ENCODE results near the gene ALDH1B1. TPM values are rescaled to one million over a fixed set of nuclear protein-coding genes. Genes with fewer than 3 reads are reported as not detected.

Gene ALDH1B1
- polyA plus RNA-seq, 1 of the 3 experiments (the other 2 are of a cell fraction): 16.5 TPM

DNA sequence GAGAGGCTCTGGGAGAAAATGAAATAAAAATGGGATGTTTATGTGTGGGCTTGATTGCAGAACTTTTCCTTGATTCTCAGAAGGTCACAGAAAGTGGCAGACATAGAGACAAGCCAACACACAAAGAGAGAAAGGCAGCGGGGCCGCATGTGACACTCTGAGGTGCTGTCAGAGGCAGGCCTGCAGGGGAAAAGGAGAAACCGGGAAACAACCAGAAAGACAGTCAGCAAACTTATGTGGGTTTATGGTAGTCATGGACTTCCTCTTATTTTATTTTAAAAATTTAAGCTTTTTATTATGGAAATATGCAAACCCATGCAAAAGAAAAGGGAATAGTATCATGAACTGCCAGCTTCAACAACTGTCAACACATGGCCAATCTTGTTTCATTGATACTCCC, 48.0 kb downstream of the ALDH1B1 start (continued):
- TF ChIP-seq FOSL2 (IDR thresholded peaks at IDR 0.05; ENCODE audit: borderline replicate concordance, low read depth): no peak
- TF ChIP-seq, protein P1, sequence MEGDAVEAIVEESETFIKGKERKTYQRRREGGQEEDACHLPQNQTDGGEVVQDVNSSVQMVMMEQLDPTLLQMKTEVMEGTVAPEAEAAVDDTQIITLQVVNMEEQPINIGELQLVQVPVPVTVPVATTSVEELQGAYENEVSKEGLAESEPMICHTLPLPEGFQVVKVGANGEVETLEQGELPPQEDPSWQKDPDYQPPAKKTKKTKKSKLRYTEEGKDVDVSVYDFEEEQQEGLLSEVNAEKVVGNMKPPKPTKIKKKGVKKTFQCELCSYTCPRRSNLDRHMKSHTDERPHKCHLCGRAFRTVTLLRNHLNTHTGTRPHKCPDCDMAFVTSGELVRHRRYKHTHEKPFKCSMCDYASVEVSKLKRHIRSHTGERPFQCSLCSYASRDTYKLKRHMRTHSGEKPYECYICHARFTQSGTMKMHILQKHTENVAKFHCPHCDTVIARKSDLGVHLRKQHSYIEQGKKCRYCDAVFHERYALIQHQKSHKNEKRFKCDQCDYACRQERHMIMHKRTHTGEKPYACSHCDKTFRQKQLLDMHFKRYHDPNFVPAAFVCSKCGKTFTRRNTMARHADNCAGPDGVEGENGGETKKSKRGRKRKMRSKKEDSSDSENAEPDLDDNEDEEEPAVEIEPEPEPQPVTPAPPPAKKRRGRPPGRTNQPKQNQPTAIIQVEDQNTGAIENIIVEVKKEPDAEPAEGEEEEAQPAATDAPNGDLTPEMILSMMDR (IDR thresholded peaks at IDR 0.05): no peak

- 23% methylated on average over 8 of the region's 8 CpGs for WGBS (ENCODE audit: low lambda C conversion rate)
- H2AFZ ChIP-seq (ENCODE audit: low read depth): no peak overlapping the region
- H3K79me2 ChIP-seq (ENCODE audit: insufficient read depth): no peaks in the 10 kb centered on the region
- H3K9me3 ChIP-seq: no peaks in the 10 kb centered on the region
- H3K27ac ChIP-seq (ENCODE audit: low read depth in 2 of 2, low read length in 1 of 2): no peak overlapping the region
- TF ChIP-seq ELF1 (IDR thresholded peaks at IDR 0.05) (no peak), EZH2phosphoT487 (IDR thresholded peaks at IDR 0.05; ENCODE audit: borderline replicate concordance, low read depth) (no peak), NFIC (IDR thresholded peaks at IDR 0.05; ENCODE audit: borderline replicate concordance) (no peak), USF2 (IDR thresholded peaks at IDR 0.05; ENCODE audit: borderline replicate concordance, low read depth, low read length) (no peak), RFX5 (IDR thresholded peaks at IDR 0.05; ENCODE audit: low read length) (no peak), SIN3A (IDR thresholded peaks at IDR 0.05; ENCODE audit: borderline replicate concordance, low read depth, low read length) (no peak), JUND (IDR thresholded peaks at IDR 0.05) (no peak), POLR2AphosphoS5 (IDR thresholded peaks at IDR 0.05; ENCODE audit: low read depth, low read length) (no peak)
- TF ChIP-seq, protein P2, sequence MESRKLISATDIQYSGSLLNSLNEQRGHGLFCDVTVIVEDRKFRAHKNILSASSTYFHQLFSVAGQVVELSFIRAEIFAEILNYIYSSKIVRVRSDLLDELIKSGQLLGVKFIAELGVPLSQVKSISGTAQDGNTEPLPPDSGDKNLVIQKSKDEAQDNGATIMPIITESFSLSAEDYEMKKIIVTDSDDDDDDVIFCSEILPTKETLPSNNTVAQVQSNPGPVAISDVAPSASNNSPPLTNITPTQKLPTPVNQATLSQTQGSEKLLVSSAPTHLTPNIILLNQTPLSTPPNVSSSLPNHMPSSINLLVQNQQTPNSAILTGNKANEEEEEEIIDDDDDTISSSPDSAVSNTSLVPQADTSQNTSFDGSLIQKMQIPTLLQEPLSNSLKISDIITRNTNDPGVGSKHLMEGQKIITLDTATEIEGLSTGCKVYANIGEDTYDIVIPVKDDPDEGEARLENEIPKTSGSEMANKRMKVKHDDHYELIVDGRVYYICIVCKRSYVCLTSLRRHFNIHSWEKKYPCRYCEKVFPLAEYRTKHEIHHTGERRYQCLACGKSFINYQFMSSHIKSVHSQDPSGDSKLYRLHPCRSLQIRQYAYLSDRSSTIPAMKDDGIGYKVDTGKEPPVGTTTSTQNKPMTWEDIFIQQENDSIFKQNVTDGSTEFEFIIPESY (IDR thresholded peaks at IDR 0.05; ENCODE audit: borderline replicate concordance, low read depth): no peak
- TF ChIP-seq, protein P1 (IDR thresholded peaks at IDR 0.05): no peak
- no peaks in the 10 kb centered on the region for H3K36me3 ChIP-seq (replicated peaks in 1 of 2; ENCODE audit: control insufficient read depth in 1 of 2, insufficient read depth in 2 of 2, low read length in 1 of 2)
- no peak for DNase-seq
- CTCF ChIA-PET: interaction anchor here (1.2 to 3.8 kb wide), 4 partner anchors 8 to 528 kb away, joined by 3 to 22 read pairs (median 4); no protein-coding TSS in a partner anchor
- H3K4me1 ChIP-seq (ENCODE audit: control insufficient read depth in 1 of 2, insufficient read depth in 2 of 2, low read depth in 1 of 2, low read length in 1 of 2): no peaks in the 10 kb centered on the region
- POLR2A ChIA-PET: no interaction called here
- H3K4me2 ChIP-seq: no peak overlapping the region
- no peaks in the 10 kb centered on the region for H3K27me3 ChIP-seq (ENCODE audit: insufficient read depth)
- H3K9ac ChIP-seq: no peak overlapping the region
- H3F3A ChIP-seq (replicated peaks; ENCODE audit: insufficient read depth): no peaks in the 10 kb centered on the region
- no peaks in the 10 kb centered on the region for H3K9me2 ChIP-seq
- H4K20me1 ChIP-seq (ENCODE audit: insufficient read depth): no peaks in the 10 kb centered on the region
- H3K4me3 ChIP-seq (ENCODE audit: low read depth in 2 of 2, low read length in 1 of 2): no peak overlapping the region
These were observed 49.0 kb downstream of the ALDH1B1 start for GRCh38 chr9:38441347-38442085.
